Fibroblast of peridontal ligament (primary cell): ENCODE results near the gene DAP.

ENCODE experiments used
- DNase-seq: peaks from one replicate; pipeline ENCODE4 v3.0.0-alpha.2; 2010; ENCODE audit errors: extremely low read depth

DAP gene

DNA sequence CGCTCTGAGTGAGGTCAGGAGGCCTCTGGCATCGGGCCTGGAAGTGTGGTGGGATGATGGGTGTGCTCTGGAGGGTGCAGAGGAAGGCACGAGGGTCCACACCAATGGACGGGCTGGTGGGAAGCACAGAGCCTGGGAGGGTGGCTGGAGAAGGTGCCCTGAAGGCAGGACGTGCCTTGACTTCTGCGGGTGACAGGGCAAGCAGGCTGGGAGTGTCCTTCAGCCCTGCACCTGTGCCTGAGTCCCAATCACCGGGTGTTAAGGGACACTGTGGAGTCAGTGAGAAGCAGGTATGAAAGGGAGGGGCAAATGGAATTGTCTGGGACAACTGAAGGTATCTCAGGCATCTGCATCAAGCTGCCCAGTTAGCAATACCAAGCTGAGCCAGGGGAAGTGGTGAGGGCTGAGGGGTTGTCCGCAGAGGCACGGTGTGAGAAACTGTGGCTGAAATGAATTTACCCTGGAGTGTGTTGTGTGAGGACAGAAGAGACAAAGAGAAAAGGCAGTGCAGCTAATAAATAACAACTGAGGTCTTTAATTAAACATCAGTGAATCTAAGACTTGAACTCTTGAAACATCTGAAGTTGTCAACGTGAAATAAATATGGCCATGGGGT, 50.4 kb downstream of the DAP start:
- no peak for DNase-seq

DNA sequence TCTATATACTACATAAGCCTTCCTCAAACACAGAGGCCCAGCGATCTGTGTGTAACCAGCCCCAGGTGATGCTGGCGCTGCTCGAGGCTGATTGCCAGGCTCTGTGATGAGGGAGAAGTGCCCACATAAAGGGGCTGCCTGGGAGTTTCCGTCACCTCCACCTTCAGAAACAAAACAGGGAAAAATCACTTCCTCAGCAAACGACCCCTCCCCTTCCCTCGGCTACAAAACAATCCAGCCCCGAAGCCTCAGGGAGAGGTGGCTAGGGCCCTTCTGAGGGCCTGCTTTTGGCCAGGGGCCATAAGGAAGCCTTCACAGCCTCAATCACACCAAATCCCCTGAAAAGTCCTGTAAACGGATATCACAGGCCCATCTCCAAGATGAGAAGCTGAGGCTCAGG, 51.1 kb downstream of the DAP start:
- no peak for DNase-seq

DNA sequence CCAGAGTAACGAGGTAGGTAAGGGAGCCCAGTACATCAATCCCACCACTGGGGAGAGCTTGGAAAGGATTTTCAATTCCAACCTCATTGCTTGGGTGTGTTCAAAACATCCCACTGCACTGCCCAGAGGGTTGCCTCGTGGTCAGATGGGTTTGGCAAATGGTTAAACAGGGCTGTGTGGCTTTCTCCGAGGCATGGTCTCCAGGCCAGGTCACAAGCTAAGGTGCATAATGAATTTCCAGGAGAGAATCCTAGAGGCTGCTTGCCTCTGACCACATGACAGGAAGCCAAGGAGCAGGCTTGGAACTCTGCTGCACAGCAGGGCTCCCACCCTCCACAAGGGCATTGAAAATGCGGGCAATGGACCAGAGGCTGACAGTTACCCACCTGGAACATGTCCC, 51.6 kb downstream of the DAP start:
- DNase-seq, result no peak

DNA sequence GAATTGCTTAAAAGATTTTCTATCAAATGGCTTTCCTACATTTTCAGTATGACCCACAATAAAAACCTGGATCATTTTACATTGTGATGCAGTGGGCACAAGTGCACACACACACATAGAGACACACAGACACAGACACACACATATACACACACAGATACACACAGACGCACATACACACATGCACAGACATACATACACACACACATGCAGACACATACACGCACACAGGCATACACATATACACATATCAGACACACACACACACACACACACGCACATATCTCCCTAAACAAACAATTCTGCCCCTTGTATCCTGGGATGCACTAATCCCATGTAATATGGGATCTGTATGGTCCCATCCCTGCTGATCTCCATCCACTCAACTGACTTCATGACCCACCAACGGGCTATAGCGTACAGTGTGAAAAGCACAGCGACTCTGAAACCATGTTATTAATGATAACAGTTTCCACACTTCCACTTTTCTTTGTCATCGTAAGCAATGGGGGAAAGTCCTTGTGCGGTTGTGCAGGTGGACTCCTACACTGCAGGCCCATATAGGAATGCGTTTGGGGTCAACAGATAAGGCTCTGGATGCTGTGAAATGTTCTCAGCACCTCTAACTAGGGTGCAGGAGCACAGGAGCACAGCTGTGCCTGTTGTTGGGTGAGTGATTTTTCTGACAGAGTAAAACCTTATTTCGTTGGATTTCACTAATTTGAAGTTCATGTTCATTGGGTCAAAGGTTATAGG, 52.7 kb downstream of the DAP start:
- no peak for DNase-seq

DNA sequence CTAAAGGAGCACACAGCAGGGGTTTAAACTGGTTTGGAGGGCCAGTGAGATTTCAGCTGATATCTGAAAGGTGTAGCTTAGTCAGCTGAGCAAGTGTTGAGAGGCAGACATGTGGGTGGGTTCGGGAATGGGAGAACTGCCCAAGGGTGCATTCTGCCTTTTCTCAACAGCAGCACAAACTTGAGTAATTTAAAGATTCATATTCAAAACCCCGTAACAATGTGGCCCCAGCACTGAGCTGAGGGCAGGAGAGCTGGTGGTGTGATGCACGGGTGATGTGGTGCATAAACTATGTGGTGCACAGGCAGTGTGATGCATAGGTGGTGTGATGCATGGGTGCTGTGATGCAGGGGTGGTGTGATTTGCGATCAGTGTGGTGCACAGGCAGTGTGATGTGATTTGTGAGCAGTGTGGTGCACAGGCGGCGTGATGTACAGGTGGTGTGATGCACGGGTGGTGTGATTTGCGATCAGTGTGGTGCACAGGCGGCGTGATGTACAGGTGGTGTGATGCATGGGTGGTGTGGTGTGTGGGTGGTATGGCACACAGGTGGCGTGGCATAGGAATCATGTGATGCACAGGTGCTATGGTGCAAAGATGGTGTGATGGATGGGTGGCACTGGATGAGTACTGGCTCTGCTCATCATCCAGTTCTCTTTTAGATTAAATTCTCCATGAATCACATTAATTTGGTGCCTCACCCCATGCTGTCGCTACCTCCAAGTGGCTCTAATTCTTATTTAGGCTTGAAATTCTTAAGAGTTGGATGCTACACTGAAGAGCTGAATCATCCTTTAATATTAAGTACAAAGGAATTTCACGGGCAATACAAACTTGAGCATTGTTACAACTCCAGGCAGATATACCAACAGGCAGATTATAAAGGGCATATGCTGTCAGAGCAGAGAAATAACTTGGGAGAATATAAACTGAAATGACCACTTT, 53.6 kb downstream of the DAP start:
- DNase-seq, result no peak

DNA sequence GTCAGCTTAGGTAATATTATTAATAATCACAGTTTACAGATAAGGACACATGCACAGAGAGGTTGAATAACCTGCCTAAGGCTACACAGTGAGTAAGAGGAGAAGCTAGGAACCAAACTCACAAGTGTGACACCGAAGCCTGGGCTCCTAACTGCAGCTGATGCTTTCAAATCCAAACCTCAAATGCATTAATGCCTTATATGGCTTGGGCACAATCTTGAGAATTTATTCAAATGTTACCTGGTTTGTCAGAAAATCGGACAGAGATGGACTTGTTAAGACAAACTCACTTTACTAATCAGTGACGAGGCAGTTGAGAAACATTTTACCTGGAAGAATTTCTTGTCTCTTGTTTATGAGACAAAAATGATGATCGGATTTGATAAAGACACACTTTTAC, 54.7 kb downstream of the DAP start:
- DNase-seq, result no peak

DNA sequence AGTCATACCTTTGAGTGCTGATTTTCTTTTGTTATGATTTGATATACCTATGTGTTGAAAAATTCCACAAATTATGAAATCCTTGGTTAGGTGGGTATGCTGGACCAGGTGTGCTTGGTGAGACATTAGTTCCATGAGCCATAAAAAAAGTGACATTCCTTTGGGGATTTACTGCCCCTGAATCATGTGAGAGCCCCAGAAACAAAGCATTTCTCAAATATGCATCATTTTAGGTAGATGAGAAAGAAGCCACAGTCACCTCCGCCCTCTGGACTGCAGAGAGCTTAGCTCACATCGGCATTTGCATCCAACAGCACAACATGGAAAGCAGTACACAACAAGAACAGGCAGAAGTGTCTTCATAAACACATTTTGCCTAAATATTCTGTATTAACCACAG, 55.3 kb downstream of the DAP start:
- DNase-seq, result no peak

DNA sequence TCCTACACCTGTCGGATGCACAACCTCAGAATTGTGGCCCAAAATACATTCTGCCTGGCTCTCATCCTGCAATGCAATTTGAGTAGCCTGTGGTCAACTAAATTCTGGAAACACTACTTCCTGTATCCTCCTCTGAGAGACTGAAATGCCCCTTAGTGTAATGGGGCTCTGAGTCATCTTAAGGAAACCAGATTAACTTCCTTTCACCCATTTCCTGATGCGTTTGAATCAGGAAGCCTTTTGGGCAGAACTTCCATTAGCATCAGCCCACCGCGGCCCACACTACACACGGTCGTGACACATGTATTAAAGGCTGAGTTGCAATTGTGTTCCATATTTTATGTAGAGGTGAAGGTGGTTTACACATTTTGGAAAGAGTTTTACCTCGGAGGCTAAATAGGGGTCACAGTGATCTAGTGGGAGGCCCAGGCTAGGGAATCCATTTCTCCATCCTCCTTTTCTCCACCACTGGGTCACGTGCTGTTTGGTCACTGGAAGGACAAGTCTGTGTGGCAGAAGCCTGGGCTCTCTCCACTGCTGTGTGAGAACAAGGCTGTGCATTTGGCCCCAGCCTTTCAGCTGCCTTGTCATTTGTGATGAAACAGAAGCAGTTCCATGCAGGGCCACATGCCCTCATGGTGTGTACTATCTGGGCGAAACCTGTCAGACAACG, 55.9 kb downstream of the DAP start:
- DNase-seq, result peak; percentile 70

DNA sequence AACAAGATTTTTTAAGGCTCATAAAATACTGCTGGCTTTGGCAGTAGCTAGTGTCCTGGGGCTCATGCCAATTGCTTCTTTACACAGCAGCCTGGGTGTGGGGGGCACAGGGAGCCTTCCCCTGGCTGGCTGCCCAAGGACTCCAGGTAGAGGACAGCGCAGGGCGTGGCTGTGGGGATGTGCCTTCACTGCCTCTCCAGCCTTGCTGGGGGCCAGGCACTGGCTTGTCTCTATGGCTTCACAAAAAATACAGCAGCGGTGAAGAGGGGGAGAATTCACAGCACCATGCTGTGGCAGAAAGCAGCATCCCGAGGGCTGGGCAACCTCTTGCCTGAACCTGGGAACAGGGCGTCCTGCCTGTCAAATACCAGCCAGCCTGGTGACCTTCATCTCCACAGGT, 57.4 kb downstream of the DAP start:
- no peak for DNase-seq

DNA sequence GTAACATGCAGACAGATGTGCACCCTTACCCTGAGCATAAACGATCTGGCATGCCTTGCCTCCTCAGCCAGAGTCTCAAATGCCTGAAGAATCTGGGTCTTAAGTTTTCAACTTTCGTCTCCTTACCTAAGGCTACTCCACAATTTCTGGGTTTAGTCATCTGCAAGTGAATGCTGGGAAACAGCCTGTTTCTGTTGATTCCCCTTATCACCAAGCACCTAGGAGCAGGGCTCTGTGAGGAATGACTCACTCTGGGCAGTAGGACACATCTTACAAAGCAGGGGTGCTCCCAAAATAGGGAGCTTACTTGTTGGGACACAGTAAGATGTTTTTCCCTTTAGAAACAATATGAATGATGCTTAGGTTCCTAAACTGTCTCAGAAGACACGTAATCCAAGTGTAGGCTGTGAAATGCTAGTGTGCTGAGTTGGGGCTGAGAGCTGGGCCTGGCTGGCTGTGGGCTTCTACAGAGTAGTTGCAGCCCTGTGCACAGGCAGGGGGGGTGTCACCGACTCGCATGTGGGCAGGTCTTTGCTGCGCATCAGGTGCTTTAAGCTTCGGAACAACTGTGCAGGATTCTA, 58.0 kb downstream of the DAP start:
- DNase-seq, result no peak

DNA sequence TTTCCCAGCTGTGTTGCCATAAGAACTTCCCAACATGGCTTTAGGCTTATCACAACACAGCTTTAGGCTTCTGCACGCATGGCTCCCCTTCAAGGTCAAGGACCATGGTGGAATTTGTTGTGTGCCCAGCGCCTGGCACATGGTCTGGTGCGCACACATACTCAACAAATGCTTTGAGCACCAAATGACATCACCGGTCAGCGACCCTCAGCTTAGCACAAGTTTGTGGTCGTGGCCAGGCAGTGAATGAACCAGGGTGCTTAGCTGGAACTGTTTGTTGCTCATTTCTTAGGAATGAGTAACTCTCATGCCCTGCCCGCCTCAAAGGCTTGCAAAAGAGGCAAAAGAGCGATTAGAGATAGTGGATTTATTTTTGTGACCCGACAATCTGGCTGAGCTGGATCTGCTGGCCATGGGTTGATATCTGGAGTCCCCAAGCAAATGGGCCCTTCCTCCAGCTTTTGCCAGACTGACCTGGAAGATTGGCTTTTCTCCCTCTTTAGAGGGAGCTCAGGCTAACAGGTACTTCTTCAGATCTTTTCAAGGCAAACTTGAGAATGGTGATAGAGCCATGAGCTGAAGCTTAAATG, 58.9 kb downstream of the DAP start:
- DNase-seq, result peak; percentile 91

DNA sequence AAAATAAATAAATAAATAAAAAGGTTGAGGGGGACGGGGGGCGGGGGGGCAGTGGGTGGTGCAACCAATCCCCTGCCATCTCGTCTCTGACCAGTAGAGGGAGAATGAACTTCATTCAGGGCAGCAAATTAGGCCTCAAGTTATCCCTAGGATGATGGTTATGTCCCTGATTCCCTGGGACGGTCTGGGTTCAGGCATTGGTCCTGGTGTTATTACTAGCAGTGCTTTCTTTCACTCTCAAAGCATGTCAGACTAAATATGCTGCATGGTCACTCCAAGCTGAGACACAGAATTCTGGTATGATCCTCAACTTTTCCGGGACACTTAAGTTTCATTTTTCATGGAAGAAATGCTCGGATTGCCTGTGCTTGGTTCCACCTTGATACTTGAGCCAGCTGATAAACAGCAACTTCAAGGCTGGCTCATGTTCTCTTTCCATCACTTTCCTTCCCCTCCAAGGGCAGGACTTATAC, 59.4 kb downstream of the DAP start:
- DNase-seq, result peak; percentile 68

DNA sequence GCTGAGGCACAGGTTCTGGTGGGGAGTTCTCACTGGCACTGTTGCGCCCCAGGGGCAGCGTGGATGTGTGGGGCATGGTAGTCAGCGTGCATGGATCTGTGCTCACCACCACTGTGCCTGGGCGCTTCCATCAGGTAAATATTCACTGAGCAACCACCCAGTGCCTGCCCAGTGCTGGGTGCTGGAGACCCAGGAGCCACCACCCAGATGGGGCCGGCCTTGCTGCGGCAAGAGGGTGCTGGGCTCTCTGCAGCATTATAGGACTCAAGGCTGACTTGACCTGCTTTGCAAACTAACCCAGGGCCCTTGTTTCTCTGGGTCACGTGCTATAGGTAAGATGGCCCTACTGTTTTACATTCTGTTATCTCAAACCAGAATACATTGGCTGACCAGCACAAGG, 60.5 kb downstream of the DAP start:
- no peak for DNase-seq

DNA sequence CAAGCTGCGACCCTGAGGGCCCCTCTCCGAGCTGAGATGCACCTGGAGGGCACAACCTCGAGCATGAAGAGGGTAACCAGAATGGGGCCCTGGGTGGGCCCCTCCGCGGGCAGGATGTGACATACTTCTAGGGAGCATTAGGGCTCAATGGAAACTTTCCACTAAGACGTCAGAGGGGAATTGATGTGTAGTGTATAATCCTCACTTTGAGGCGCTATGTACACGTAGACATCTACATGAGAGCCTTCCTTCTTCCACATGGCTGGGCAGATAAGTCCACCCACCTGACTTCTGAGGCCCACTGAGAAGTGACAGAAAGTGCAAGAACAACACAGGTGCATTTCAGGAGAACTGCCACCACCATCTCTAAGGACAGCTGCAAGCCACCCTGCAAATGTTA, 61.0 kb downstream of the DAP start:
- no peak for DNase-seq

DNA sequence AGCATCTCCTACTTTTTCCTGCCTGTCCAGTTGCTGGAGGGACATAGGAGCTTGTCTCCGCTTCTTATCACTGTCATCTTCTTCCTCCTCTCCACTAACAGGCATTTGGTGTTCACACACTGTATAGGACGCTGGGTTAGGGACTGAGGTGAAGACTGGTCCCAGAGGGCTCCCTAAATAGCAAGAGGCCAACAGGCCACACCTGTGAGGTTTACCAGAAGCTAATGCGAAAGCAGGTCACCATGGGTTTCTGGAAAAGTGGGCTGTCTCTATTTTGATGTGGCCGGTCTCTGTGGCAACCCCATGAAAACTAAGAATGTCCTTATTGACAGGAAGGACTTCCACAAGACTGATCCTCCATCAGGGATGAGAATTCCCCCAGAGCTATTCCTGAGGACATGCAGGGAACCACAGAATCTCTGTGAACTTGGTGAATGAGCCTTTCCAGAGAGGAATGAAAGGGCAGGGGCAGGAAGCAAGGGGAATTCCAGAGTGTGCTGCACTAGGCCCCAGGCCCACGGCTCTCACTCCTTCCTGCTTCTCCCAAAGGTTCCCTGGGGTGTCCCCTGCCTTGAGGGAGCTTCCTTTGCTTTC, 61.7 kb downstream of the DAP start:
- no peak for DNase-seq

DNA sequence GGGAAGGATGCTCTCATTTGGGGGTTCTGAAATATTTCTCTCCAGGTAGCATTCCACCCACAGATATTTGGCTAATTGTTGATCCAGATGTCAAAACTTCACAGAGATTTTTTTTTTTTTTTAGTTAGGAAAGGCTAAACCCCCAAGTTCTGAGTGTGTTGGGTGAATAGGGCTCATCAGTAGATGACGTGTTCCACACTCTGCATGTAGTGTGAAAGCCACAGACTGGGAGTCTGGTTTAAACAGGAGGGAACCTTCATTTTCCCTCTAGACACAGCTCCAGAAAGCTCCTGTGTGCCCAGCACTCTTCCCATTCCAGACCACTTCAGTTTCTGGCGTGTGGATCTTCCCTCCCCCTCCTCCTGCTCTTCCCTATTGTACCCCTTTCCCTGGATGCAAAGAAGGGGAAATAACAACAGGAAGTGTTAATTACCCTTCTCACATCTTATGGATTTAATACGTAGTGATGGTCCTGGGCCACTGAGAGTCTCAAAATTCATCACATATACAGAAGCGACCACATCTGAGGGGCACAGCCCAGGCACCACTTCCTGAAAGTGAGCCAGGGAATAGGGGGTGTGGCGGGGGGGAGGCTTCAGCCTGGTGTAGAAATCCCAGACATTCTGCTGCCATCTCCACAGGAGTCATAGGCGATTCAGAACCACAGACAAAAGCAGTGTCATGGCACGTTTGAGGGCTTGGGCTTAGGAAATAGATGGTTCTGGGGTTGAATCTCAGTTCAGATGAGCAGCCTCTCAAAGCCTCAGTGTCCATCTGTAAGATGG, 65.1 kb downstream of the DAP start:
- DNase-seq, result no peak

DNA sequence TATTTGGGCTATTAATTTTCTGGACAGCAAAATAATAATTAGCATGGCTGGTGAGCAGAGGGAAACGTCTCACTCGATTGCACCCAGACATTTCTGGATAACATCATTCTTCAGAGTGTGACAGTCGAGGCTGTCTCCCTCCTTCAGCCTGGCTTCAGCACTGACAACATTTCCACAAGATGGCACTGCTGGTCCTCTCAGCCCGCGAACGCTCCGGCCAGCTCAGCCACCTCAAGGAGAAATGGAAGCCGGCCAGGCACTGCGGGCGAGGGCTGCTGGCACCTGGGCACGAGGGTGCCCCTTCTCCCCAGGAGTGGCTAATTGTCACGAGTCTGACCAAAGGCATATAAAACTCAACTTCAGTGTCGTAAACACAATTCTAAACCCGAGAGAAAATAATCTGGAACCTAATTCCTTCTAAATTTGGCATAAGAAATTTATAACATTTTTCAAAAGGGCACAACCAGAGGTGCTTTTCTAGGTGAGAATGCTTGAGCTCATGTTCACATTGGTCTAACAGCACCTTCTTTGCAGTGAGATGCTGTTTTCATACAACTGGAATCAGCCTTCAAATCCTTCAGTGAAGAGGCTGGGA, 65.9 kb downstream of the DAP start:
- DNase-seq, result peak; percentile 72

DNA sequence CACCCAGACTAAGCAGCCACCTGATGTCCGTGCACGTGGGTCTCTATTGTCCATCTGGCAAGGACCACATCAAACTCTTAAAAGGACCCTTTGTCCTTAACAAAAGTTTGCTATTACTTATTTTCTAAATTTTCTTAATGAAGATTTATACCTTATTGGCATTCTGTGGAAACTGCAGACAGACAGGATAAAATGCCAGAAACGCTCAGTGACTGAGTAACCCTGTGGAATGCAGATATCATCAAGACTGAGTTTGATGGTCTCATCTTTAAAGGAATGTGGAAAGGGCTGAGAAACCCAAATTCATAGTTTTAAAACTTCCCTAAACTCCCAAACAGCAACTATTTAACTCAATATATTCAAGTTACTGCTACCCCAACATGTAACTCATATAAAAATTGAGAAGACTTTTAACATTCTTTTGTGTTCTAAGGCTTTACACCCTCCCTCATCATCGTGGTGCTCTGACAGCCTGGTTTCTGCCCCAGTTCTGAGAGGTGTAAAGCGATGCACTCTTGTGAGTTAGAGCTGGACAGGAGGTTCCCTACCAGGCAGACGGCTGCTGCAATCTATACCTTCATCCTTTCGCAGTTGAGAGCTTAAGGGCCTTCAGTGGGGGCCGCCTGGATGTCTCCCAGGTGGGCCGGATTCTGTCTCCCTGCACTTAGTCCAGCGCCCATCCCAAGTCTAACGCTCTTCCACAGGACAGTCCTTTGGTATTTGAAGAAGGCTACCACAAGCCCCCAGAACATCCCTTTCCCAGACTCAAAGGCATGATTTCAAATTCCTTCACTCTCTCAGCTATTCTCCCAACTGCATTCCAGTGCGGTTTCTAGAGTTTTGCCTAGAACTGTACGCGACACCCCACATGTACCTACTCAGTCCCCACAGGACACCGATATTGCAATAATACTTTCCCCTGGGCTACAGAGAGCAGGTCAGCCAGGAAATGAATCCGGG, 68.9 kb downstream of the DAP start:
- peak; percentile 48 for DNase-seq
